Left ventricle myocardium inferior (tissue), 1 donor: Measurements from ENCODE around the gene AP1M2. TPM values are rescaled to one million over a fixed set of nuclear protein-coding genes. Genes with fewer than 3 reads are reported as not detected.

ENCODE experiments used
- DNase-seq: peaks from one replicate; pipeline ENCODE4 v3.0.0-alpha.2; 2020
- H3K27ac ChIP-seq: fragments of 200-600 bp; replicated peaks from 2 replicates; pipeline ENCODE4 v1.8.0; 2021
- H3K27me3 ChIP-seq: fragments of 200-600 bp; 2 replicates; pipeline ENCODE4 v1.8.0; 2021; ENCODE audit warnings: low read depth
- H3K36me3 ChIP-seq: fragments of 200-600 bp; 2 replicates; pipeline ENCODE4 v1.8.0; 2021
- H3K4me1 ChIP-seq: fragments of 200-600 bp; 2 replicates; pipeline ENCODE4 v1.8.0; 2021
- H3K4me3 ChIP-seq: fragments of 200-600 bp; 2 replicates; pipeline ENCODE4 v1.8.0; 2021; ENCODE audit warnings: mild to moderate bottlenecking, moderate library complexity
- H3K9me3 ChIP-seq: fragments of 200-600 bp; replicated peaks from 2 replicates; pipeline ENCODE4 v1.8.0; 2021
- intact Hi-C: fragments of 100-400 bp; cut with micrococcal nuclease; formaldehyde crosslinking; loops from one replicate; pipeline ENCODE4 v1.11.0; 2022
- total RNA-seq: library from RNA; stranded (reverse); fragmentation: NEBNext Ultra II Directional; extraction: Animal tissue kit (Norgen Biotek cat#: 25700); gene quantifications from one replicate; pipeline ENCODE4 v1.2.1, GENCODE V29; 2021
- TF ChIP-seq, protein P1 (sequence below): fragments of 200-600 bp; IDR thresholded peaks from 2 replicates; pipeline ENCODE4 v1.8.0; 2021; ENCODE audit warnings: antibody characterized with exemption, mild to moderate bottlenecking, borderline replicate concordance
- donor health status: DM: no; HTN: yes; CAD: no; lungs with severe emphysema.

AP1M2 gene
- total RNA-seq, 1 donor from 2014 or later, result not detected

DNA sequence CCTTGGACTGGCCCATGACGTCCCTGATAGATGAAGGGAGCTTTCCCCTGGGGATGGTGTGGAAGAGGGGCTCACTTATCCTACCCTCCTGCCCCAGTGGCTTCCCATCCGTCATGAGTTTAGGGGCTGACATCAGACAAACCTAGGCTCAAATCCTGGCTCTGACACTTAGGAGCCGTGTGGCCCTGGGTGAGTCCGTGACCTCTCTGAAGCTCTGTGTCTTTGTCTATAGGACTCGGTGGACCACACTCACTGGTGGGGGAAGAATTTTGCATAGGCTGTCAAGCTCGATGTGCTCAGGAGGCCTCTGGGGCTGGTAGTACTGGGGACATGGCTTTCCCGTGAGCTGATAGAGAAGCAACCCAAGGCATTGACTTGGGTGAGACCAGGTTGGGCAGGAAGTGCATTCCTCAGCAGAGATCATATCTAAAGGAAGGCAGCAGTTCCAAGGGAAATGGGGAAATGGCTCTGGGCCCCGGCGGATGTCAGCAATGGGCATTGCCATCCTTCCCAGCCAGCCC lies 17.4 kb upstream of the AP1M2 start:
- H3K9me3 ChIP-seq, result no peaks in the 10 kb centered on the region
- DNase-seq, result peak; percentile 31
- intact Hi-C loops, result no loop called here
- no peaks in the 10 kb centered on the region for H3K36me3 ChIP-seq
- no peaks in the 10 kb centered on the region for H3K27me3 ChIP-seq
- peak overlapping the region; percentile 98 for H3K27ac ChIP-seq
- H3K4me1 ChIP-seq, result peaks cover 46% of the 10 kb centered on the region
- peak overlapping the region; percentile 100 for H3K4me3 ChIP-seq
- TF ChIP-seq, protein P1, sequence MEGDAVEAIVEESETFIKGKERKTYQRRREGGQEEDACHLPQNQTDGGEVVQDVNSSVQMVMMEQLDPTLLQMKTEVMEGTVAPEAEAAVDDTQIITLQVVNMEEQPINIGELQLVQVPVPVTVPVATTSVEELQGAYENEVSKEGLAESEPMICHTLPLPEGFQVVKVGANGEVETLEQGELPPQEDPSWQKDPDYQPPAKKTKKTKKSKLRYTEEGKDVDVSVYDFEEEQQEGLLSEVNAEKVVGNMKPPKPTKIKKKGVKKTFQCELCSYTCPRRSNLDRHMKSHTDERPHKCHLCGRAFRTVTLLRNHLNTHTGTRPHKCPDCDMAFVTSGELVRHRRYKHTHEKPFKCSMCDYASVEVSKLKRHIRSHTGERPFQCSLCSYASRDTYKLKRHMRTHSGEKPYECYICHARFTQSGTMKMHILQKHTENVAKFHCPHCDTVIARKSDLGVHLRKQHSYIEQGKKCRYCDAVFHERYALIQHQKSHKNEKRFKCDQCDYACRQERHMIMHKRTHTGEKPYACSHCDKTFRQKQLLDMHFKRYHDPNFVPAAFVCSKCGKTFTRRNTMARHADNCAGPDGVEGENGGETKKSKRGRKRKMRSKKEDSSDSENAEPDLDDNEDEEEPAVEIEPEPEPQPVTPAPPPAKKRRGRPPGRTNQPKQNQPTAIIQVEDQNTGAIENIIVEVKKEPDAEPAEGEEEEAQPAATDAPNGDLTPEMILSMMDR, result no peak

DNA sequence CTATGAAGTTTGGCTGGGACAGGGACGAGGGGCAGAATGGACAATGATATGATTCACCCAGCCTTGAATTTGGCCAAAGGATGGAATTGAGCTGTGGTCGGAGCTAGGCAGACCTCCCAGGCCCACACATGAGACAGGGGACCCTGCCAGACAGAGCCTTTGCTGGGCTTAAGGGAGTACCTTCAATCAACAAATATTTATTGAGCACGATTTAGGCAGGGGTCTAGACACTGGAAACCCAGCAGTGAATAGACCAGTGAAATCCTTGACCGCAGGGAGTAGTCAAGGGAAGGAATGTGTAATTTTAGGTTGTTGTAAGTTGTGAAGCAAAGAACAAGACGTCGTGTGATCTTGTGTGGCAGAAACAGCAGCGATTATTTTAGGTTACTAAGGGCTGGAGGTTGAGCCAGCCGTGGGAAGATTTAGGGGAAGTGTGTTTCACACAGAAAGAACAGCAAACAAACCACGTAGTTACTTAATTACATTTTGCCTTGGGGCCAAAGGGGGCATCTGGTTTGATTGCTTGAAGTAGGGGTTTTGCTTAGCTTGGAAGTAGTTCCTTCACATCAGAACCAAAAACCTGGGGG lies 16.9 kb upstream of the AP1M2 start:
- DNase-seq, result no peak
- H3K36me3 ChIP-seq, result no peaks in the 10 kb centered on the region
- TF ChIP-seq, protein P1, result no peak
- intact Hi-C loops, result no loop called here
- H3K4me1 ChIP-seq, result peaks cover 46% of the 10 kb centered on the region
- H3K4me3 ChIP-seq, result peak overlapping the region; percentile 100
- H3K27me3 ChIP-seq, result no peaks in the 10 kb centered on the region
- peak overlapping the region; percentile 98 for H3K27ac ChIP-seq
- H3K9me3 ChIP-seq, result no peaks in the 10 kb centered on the region

DNA sequence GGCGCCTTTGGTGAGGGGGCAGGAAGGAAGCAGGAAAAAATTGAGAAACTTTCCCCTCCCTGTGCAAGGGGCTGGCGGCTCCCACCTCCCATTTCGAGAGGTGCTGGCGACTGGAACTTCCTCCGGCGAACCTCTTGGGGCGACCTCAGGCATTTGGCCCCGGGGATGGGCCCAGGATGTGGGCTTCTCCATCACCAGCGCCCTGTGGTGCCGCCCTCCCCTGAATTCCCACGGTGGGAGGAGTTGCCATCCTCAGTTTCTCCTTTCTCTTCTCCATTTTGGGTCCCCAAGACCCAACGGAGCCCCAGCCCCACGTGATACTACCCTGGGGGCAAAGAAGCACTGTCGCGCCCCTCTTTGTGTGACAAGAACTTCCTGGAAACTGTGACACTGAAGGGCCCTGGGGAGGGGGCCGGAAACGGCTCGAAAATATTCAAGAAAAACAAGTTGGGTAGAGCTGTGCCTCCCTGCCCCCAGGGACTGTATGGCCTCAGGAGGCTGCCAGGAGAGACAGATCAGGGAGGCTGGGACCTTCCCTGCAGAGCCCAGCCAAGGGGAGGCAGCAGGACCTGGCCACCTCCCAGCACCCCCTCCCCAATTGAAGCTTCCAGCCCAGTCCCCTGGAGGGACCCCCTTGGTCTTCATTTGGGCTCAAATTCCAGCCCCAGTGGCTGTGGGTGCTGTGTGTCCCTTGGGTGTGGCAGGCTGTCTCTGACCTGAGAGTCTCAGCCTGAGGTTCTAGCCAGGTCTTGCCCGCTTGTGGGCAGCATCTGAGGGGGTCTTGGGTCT lies 16.2 kb upstream of the AP1M2 start:
- intact Hi-C loops, result no loop called here
- H3K27ac ChIP-seq, result peak overlapping the region; percentile 98
- peak; percentile 39 for DNase-seq
- H3K36me3 ChIP-seq, result no peaks in the 10 kb centered on the region
- peak overlapping the region; percentile 100 for H3K4me3 ChIP-seq
- peaks cover 46% of the 10 kb centered on the region for H3K4me1 ChIP-seq
- no peaks in the 10 kb centered on the region for H3K27me3 ChIP-seq
- TF ChIP-seq, protein P1, result peak; percentile 13
- H3K9me3 ChIP-seq, result no peaks in the 10 kb centered on the region

DNA sequence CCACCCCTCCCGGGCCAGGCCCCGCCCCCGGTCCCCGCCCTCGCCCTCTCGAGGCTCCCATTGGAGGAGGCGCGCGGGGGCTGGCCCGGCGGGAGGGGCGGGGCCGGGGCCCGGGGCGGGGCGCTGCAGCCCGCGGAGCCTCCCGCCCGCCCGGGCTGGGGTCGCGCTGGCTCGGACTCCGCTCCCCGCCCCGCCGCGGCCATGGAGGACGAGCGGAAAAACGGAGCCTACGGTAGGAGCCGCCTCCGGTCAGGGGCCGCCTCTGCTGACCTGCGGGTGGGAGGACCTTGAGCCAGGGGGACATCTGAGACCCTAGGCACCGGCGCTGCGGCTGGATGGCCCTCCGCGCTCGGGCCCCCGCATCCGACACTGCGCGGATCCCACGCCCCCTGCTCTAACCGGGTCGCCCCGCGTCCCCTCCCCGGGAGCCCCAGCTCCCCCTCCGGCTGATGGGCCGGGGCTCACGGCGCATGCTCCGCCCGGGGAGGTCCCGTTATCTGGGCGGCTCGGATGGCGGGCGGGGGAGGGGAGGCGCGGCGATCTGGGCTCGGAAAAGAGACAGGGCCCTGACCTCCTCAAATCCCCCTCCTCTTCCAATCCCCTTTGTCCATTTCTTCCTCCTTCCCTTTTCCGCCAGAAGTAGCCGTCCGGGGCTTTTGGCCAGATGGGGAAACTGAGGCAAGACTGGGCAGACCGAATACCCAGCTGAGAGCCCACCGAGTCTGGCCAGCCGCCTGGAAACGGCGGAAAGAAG lies 15.4 kb upstream of the AP1M2 start:
- DNase-seq, result peak; percentile 89
- Histone ChIP-seq H3K4me3 (peak overlapping the region; percentile 100), H3K9me3 (no peaks in the 10 kb centered on the region), H3K4me1 (peaks cover 46% of the 10 kb centered on the region), H3K27me3 (no peaks in the 10 kb centered on the region), H3K27ac (peak overlapping the region; percentile 98), H3K36me3 (no peaks in the 10 kb centered on the region)
- intact Hi-C loops, result no loop called here
- TF ChIP-seq, protein P1, result no peak

DNA sequence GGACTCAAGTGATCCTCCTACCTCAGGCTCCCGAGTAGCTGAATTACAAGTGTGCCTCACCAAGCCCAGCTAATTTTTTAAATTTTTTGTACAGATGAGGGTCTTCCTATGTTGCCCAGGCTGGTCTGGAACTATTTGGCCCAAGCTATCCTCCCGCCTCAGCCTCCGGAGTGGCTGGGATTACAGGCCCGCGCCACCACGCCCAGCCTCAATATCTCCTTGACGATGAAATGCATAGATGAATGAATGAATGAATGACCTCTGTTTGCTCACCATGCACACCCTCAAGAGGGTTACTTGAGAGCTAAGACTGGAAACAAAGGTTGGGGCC lies 14.9 kb upstream of the AP1M2 start:
- Histone ChIP-seq H3K4me3 (peak overlapping the region; percentile 100), H3K27ac (peak overlapping the region; percentile 98), H3K9me3 (no peaks in the 10 kb centered on the region), H3K27me3 (no peaks in the 10 kb centered on the region), H3K4me1 (peaks cover 50% of the 10 kb centered on the region), H3K36me3 (no peaks in the 10 kb centered on the region)
- intact Hi-C loops, result no loop called here
- DNase-seq, result no peak
- TF ChIP-seq, protein P1, result no peak
